Prostate gland (tissue), 2 donors: ENCODE data around the gene RBFOX2.

Experiments used
- CTCF ChIP-seq, 4 experiments: fragments of 200-600 bp in 2 of 4; fragments of 450-650 bp in 2 of 4; sonication (generic) in 2 of 4; IDR thresholded peaks; 1 replicate in 3 of 4; 2 replicates in 1 of 4; pipeline ENCODE4 v1.5.1; 2016 to 2019; ENCODE audit warnings: antibody characterized with exemption in 4 of 4, mild to moderate bottlenecking in 2 of 4, moderate library complexity in 2 of 4
- POLR2A ChIP-seq: fragments of 450-650 bp; IDR thresholded peaks from one replicate; pipeline ENCODE4 v1.6.1; 2016; ENCODE audit warnings: antibody characterized with exemption, mild to moderate bottlenecking
- POLR2AphosphoS5 ChIP-seq: sonication (generic); formaldehyde crosslinking; IDR thresholded peaks from one replicate; pipeline ENCODE4 v1.6.1; 2017; ENCODE audit warnings: antibody characterized with exemption

- TF ChIP-seq POLR2AphosphoS5: no peak
- no peak for TF ChIP-seq CTCF (IDR thresholded peaks at IDR 0.05)
- no peak for TF ChIP-seq POLR2A
Measured at GRCh38 chr22:35783943-35784614, 244.5 kb downstream of the RBFOX2 start.
